Colonic mucosa (tissue), 4 donors: ENCODE measurements around the gene RGMB. TPM values are rescaled to one million over a fixed set of nuclear protein-coding genes. Genes with fewer than 3 reads are reported as not detected.

Experiments
- DNase-seq: peaks from one replicate; pipeline ENCODE4 v3.0.0-alpha.2; 2020
- H3K27ac ChIP-seq: fragments of 200-600 bp; one replicate; pipeline ENCODE4 v1.8.0; 2021
- H3K27me3 ChIP-seq: fragments of 200-600 bp; one replicate; pipeline ENCODE4 v1.8.0; 2021
- H3K36me3 ChIP-seq: fragments of 200-600 bp; one replicate; pipeline ENCODE4 v1.8.0; 2021
- H3K4me1 ChIP-seq: fragments of 200-600 bp; one replicate; pipeline ENCODE4 v1.8.0; 2021; ENCODE audit warnings: mild to moderate bottlenecking
- H3K4me3 ChIP-seq: fragments of 200-600 bp; one replicate; pipeline ENCODE4 v1.8.0; 2021
- H3K9ac ChIP-seq, 2 donors: one replicate each; pipeline ENCODE4 v1.7.0; 2013; ENCODE audit warnings: control low read depth in 2 of 2, low read depth in 2 of 2, low read length in 2 of 2
- H3K9me3 ChIP-seq: fragments of 200-600 bp; one replicate; pipeline ENCODE4 v1.8.0; 2021
- CTCF ChIP-seq: fragments of 200-600 bp; IDR thresholded peaks from one replicate; pipeline ENCODE4 v1.8.0; 2022; ENCODE audit warnings: antibody characterized with exemption, mild to moderate bottlenecking
- intact Hi-C: fragments of 100-400 bp; cut with DNase I; formaldehyde crosslinking; loops from one replicate; pipeline ENCODE4 v1.14.1; 2022
- total RNA-seq, 2 donors: library from RNA; stranded (reverse); fragmentation: NEBNext Ultra II Directional in 1 of 2; extraction: Animal tissue kit (Norgen Biotek cat#: 25700) in 1 of 2; gene quantifications; one replicate each; pipeline ENCODE4 v1.2.1, GENCODE V29; 2021
- donor health status: healthy.
- donor health status: DM: no; HTN: no; CAD: no.
- donor health status: DM: no; HTN: no; CAD: no.

Gene RGMB
- total RNA-seq, 2 donors from 2014 or later: 67.7 to 69.6 TPM

- H3K27ac ChIP-seq: no peak overlapping the region
- peak overlapping the region in 1 of 2 donors; percentile 61 for H3K9ac ChIP-seq
- no peaks in the 10 kb centered on the region for H3K9me3 ChIP-seq
- TF ChIP-seq CTCF: no peak
- no peak overlapping the region for H3K4me3 ChIP-seq
- H3K4me1 ChIP-seq: no peaks in the 10 kb centered on the region
- intact Hi-C loops: no loop called here
- H3K36me3 ChIP-seq: no peaks in the 10 kb centered on the region
- no peak for DNase-seq
- no peaks in the 10 kb centered on the region for H3K27me3 ChIP-seq
These were observed 9.7 kb downstream of the RGMB start for GRCh38 chr5:98783051-98783649.

- no peak overlapping the region for H3K4me3 ChIP-seq
- no peaks in the 10 kb centered on the region for H3K9me3 ChIP-seq
- no peaks in the 10 kb centered on the region for H3K27me3 ChIP-seq
- peak overlapping the region in 1 of 2 donors; percentile 13 for H3K9ac ChIP-seq
- no peaks in the 10 kb centered on the region for H3K36me3 ChIP-seq
- peaks cover 5% of the 10 kb centered on the region for H3K4me1 ChIP-seq
- DNase-seq: no peak
- H3K27ac ChIP-seq: no peak overlapping the region
- intact Hi-C loops: no loop called here
- TF ChIP-seq CTCF: no peak
These were observed 10.9 kb downstream of the RGMB start for GRCh38 chr5:98784411-98784810.

- DNase-seq: no peak
- Histone ChIP-seq H3K9me3 (no peaks in the 10 kb centered on the region), H3K27me3 (no peaks in the 10 kb centered on the region), H3K4me3 (no peak overlapping the region), H3K9ac (peak overlapping the region in 1 of 2 donors; percentile 52), H3K27ac (peak overlapping the region; percentile 68), H3K36me3 (no peaks in the 10 kb centered on the region), H3K4me1 (peaks cover 7% of the 10 kb centered on the region)
- TF ChIP-seq CTCF: no peak
- intact Hi-C loops: no loop called here
These were observed 11.8 kb downstream of the RGMB start for GRCh38 chr5:98785244-98785643.

GRCh38 chr5:98786191-98786853 is 12.9 kb downstream of the RGMB start:
- no peak for TF ChIP-seq CTCF
- peaks cover 7% of the 10 kb centered on the region for H3K4me1 ChIP-seq
- intact Hi-C loops: no loop called here

GRCh38 chr5:98787131-98787719 is 13.8 kb downstream of the RGMB start:
- Histone ChIP-seq H3K9ac (peak overlapping the region in 1 of 2 donors; percentile 52), H3K36me3 (no peaks in the 10 kb centered on the region), H3K27me3 (no peaks in the 10 kb centered on the region), H3K4me1 (peaks cover 7% of the 10 kb centered on the region), H3K27ac (peak overlapping the region; percentile 68), H3K9me3 (no peaks in the 10 kb centered on the region), H3K4me3 (no peak overlapping the region)
- intact Hi-C loops: no loop called here
- TF ChIP-seq CTCF: no peak
- DNase-seq: no peak

More at GRCh38 chr5:98786191-98786853, 12.9 kb downstream of the RGMB start:
- DNase-seq: no peak
- Histone ChIP-seq H3K9me3 (no peaks in the 10 kb centered on the region), H3K4me3 (no peak overlapping the region), H3K36me3 (no peaks in the 10 kb centered on the region), H3K9ac (peak overlapping the region in 1 of 2 donors; percentile 52), H3K27ac (peak overlapping the region; percentile 68), H3K27me3 (no peaks in the 10 kb centered on the region)
